Panc1 (cell line): ENCODE results near the gene QARS1. TPM values are rescaled to one million over a fixed set of nuclear protein-coding genes. Genes with fewer than 3 reads are reported as not detected.

Experiments used
- ATAC-seq: fragments of 200-7000 bp; cut with Tn5 transposase; 2 replicates; pipeline ENCODE4 v1.9.1; 2020; ENCODE audit warnings: mild to moderate bottlenecking, moderate library complexity
- BruUV-seq: library from RNA; stranded (reverse); fragments of 400-500 nt; replicated peaks from 2 replicates; lab custom pipeline; 2021; lab: Mats Ljungman, UMichigan
- CTCF ChIA-PET: fragments of 300-600 bp; sonication (Branson Sonifier 250); formaldehyde crosslinking; loops from one replicate; lab custom pipeline; 2022; ENCODE audit warnings: antibody characterized with exemption; lab: Charles Lee
- POLR2A ChIA-PET: fragments of 300-600 bp; sonication (Branson Sonifier 250); formaldehyde crosslinking; loops from one replicate; lab custom pipeline; 2022; ENCODE audit warnings: antibody characterized with exemption; lab: Charles Lee
- DNase-seq: peaks from one replicate; pipeline ENCODE4 v3.0.0-alpha.2; 2010; ENCODE audit warnings: low read depth, low spot score
- H3K27ac ChIP-seq: 2 replicates; pipeline ENCODE4 v1.5.1; 2011; ENCODE audit warnings: mild to moderate bottlenecking, low read length, inconsistent platforms
- H3K27me3 ChIP-seq: fragments of 200-500 bp; sonication (Bioruptor generic); 2 replicates; pipeline ENCODE4 v1.6.0; 2014; ENCODE audit warnings: low read length, inconsistent platforms; ENCODE audit not compliant: control insufficient read depth, insufficient read depth
- H3K36me3 ChIP-seq: fragments of 200-500 bp; sonication (Bioruptor generic); 2 replicates; pipeline ENCODE4 v1.5.1; 2014; ENCODE audit warnings: inconsistent platforms, mild to moderate bottlenecking, low read length, moderate library complexity; ENCODE audit not compliant: control insufficient read depth, insufficient read depth
- H3K4me1 ChIP-seq: 2 replicates; pipeline ENCODE4 v1.5.1; 2011; ENCODE audit warnings: inconsistent platforms, mild to moderate bottlenecking, low read length, moderate library complexity; ENCODE audit not compliant: control insufficient read depth, insufficient read depth
- H3K4me3 ChIP-seq, 2 experiments: 2 replicates each; pipeline ENCODE4 v1.5.1; 2011 to 2012; ENCODE audit warnings: low read depth in 2 of 2, low read length in 2 of 2, mild to moderate bottlenecking in 2 of 2, inconsistent platforms in 1 of 2, moderate library complexity in 1 of 2
- H3K9me3 ChIP-seq: fragments of 200-500 bp; sonication (Bioruptor generic); 2 replicates; pipeline ENCODE4 v1.5.1; 2014; ENCODE audit warnings: low read depth, mild to moderate bottlenecking, inconsistent platforms, low read length, moderate library complexity; ENCODE audit not compliant: control insufficient read depth, insufficient read depth
- CTCF ChIP-seq: fragments of 450-650 bp; IDR thresholded peaks from 2 replicates; pipeline ENCODE4 v1.5.1; 2017; ENCODE audit warnings: mild to moderate bottlenecking
- POLR2AphosphoS5 ChIP-seq: IDR thresholded peaks from 2 replicates; pipeline ENCODE4 v1.6.1; 2012; ENCODE audit warnings: mild to moderate bottlenecking, low read depth, low read length, moderate library complexity
- SIN3A ChIP-seq: IDR thresholded peaks from 2 replicates; pipeline ENCODE4 v1.6.1; 2012; ENCODE audit warnings: low read depth, mild to moderate bottlenecking, low read length, moderate library complexity, borderline replicate concordance; ENCODE audit not compliant: insufficient read depth
- TCF7L2 ChIP-seq: IDR thresholded peaks from 2 replicates; pipeline ENCODE4 v1.6.1; 2011; ENCODE audit warnings: mild to moderate bottlenecking, low read depth, low read length, inconsistent platforms
- in situ Hi-C: cut with HindIII; loops from 2 replicates; pipeline ENCODE4 v1.10.0; 2016; ENCODE audit warnings: low sequenced_read_pairs, low pct_unique_long_range_greater_than_20kb
- intact Hi-C: fragments of 100-400 bp; cut with micrococcal nuclease; formaldehyde crosslinking; loops from one replicate; pipeline ENCODE4 v1.10.0; 2022; ENCODE audit not compliant: unreplicated experiment
- total RNA-seq: library from RNA; stranded (reverse); gene quantifications from one replicate; pipeline ENCODE4 v1.2.1, GENCODE V29; 2021; ENCODE audit not compliant: unreplicated experiment
- TF ChIP-seq, protein P1 (sequence below), 2 experiments: IDR thresholded peaks; 2 replicates each; pipeline ENCODE4 v1.6.1; 2011 to 2012; ENCODE audit warnings: low read depth in 2 of 2, control low read depth in 1 of 2, low read length in 1 of 2, mild to moderate bottlenecking in 1 of 2, moderate library complexity in 1 of 2; ENCODE audit not compliant: insufficient read depth in 1 of 2

Gene QARS1
- total RNA-seq, 1 experiment from 2014 or later, result 186 TPM

GRCh38 chr3:49134471-49135265 is 30.1 kb upstream of the QARS1 start:
- BruUV-seq, result no TSS peak
- Histone ChIP-seq H3K4me3 (peak overlapping the region in 1 of 2 experiments; percentile 71; a peak in 2 of 4 replicates), H3K27me3 (no peaks in the 10 kb centered on the region), H3K9me3 (no peaks in the 10 kb centered on the region), H3K36me3 (no peaks in the 10 kb centered on the region; the same call in 1 of the 2 replicates), H3K4me1 (peaks cover 12% of the 10 kb centered on the region), H3K27ac (peak overlapping the region; percentile 63)
- ATAC-seq (no peak), DNase-seq (no peak)
- intact Hi-C loops (no loop called here), in situ Hi-C loops (no loop called here)
- no peak for TF ChIP-seq SIN3A
- TF ChIP-seq CTCF, result no peak
- TF ChIP-seq TCF7L2, result no peak
- TF ChIP-seq, protein P1, sequence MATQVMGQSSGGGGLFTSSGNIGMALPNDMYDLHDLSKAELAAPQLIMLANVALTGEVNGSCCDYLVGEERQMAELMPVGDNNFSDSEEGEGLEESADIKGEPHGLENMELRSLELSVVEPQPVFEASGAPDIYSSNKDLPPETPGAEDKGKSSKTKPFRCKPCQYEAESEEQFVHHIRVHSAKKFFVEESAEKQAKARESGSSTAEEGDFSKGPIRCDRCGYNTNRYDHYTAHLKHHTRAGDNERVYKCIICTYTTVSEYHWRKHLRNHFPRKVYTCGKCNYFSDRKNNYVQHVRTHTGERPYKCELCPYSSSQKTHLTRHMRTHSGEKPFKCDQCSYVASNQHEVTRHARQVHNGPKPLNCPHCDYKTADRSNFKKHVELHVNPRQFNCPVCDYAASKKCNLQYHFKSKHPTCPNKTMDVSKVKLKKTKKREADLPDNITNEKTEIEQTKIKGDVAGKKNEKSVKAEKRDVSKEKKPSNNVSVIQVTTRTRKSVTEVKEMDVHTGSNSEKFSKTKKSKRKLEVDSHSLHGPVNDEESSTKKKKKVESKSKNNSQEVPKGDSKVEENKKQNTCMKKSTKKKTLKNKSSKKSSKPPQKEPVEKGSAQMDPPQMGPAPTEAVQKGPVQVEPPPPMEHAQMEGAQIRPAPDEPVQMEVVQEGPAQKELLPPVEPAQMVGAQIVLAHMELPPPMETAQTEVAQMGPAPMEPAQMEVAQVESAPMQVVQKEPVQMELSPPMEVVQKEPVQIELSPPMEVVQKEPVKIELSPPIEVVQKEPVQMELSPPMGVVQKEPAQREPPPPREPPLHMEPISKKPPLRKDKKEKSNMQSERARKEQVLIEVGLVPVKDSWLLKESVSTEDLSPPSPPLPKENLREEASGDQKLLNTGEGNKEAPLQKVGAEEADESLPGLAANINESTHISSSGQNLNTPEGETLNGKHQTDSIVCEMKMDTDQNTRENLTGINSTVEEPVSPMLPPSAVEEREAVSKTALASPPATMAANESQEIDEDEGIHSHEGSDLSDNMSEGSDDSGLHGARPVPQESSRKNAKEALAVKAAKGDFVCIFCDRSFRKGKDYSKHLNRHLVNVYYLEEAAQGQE (IDR thresholded peaks at IDR 0.05; ENCODE audit: insufficient read depth in 1 of 2, low read depth in 2 of 2, low read length in 1 of 2), result no peak
- no peak for TF ChIP-seq POLR2AphosphoS5
- POLR2A ChIA-PET, result no interaction called here
- CTCF ChIA-PET, result no interaction called here

DNA sequence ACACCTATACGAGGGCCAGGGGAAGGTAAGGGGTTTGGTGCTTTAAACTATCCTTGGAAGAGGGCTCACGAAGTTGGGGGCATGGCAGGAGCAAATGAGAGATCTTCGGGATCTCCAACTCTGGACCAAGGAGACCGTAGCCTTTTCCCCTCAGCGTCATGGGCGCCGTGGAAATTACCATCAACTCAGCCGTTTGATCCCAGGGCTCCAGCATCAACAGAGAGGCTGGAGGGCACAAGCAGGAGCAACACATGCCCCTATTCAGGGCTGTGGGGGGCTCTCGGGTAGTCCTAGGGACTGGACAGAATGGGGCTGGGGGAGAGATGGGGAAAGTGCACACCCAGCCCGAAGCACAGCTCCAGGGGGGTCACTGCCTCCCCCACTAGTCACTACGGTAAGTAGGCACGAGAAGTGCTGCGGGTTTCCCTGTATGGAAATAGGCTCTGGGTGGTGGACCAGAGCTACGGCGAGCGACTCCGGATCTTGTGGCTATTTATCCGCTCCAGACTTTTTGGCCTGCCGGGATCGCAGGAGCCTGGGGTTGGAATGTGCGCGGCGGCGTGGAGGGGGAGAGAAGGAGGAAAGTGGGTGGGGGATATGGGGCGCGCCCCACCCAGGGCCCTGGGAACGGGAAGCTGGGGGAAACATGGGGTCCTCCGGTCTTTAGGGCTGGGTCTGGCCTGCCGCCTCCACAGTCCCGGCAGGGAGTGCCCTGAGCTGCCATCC is 28.8 kb upstream of the QARS1 start:
- H3K4me1 ChIP-seq, result peaks cover 12% of the 10 kb centered on the region
- ChIA-PET CTCF (interaction anchor here (0.7 to 1.2 kb wide), 3 partner anchors 27 to 220 kb away, joined by 3 to 4 read pairs (median 3); partner anchors contain the start of gene QRICH1), POLR2A (interaction anchor here (0.6 to 0.7 kb wide), 2 partner anchors 13 to 105 kb away, joined by 3 read pairs; partner anchors contain the start of gene USP19)
- no peak for DNase-seq
- peak overlapping the region; percentile 71 to 89 for H3K4me3 ChIP-seq
- no peaks in the 10 kb centered on the region for H3K9me3 ChIP-seq
- TF ChIP-seq POLR2AphosphoS5 (peak; percentile 45; the same call in 1 of the 2 replicates), CTCF (no peak; the same call in 1 of the 2 replicates)
- in situ Hi-C loops (no loop called here), intact Hi-C loops (no loop called here)
- H3K27ac ChIP-seq, result peak overlapping the region; percentile 91
- no TSS peak for BruUV-seq
- no peaks in the 10 kb centered on the region; the same call in 1 of the 2 replicates for H3K36me3 ChIP-seq
- peak; percentile 87 for ATAC-seq
- H3K27me3 ChIP-seq, result no peaks in the 10 kb centered on the region
